ENCODE data around the gene PSTPIP2. TPM values are rescaled to one million over a fixed set of nuclear protein-coding genes. Genes with fewer than 3 reads are reported as not detected.
A peak's percentile ranks its signal among the peaks of the same experiment; 100 is the strongest.

The PSTPIP2 gene
- total and polyA plus RNA-seq, 9 of the 15 experiments (the other 6 are each of a cell fraction or from before 2014, with no cell fraction given): 14.0 to 45.7 (median 27.1) TPM

GRCh38 chr18:45967007-45967706 is 104.9 kb downstream of the PSTPIP2 start, which contains the start of gene EPG5 (continued):
- TF ChIP-seq SP1 (CRISPR knock-in tag; IDR thresholded peaks at IDR 0.05) (peak; percentile 55), RCOR1 (IDR thresholded peaks at IDR 0.05; ENCODE audit: borderline replicate concordance in 1 of 2, low read depth in 2 of 2, low read length in 2 of 2) (no peak), PTBP1 (IDR thresholded peaks at IDR 0.05; ENCODE audit: low read depth, low read length) (no peak), AFF1 (IDR thresholded peaks at IDR 0.05; ENCODE audit: low read depth in 1 of 2, partially characterized antibody in 2 of 2) (no peak), MECOM (CRISPR knock-in tag; IDR thresholded peaks at IDR 0.05) (no peak), HIVEP1 (CRISPR knock-in tag; IDR thresholded peaks at IDR 0.05) (no peak), TRIM24 (IDR thresholded peaks at IDR 0.05) (no peak), ZNF764 (CRISPR knock-in tag; IDR thresholded peaks at IDR 0.05; ENCODE audit: low read depth) (no peak), TAF9B (IDR thresholded peaks at IDR 0.05; ENCODE audit: partially characterized antibody) (peak; percentile 34), ELF1 (tag; IDR thresholded peaks at IDR 0.05) (no peak), NBN (IDR thresholded peaks at IDR 0.05; ENCODE audit: low read depth) (no peak), ZNF77 (CRISPR knock-in tag; IDR thresholded peaks at IDR 0.05) (no peak), ZBED1 (IDR thresholded peaks at IDR 0.05) (no peak), ZNF551 (CRISPR knock-in tag; IDR thresholded peaks at IDR 0.05) (no peak)
- TF ChIP-seq, protein P1, sequence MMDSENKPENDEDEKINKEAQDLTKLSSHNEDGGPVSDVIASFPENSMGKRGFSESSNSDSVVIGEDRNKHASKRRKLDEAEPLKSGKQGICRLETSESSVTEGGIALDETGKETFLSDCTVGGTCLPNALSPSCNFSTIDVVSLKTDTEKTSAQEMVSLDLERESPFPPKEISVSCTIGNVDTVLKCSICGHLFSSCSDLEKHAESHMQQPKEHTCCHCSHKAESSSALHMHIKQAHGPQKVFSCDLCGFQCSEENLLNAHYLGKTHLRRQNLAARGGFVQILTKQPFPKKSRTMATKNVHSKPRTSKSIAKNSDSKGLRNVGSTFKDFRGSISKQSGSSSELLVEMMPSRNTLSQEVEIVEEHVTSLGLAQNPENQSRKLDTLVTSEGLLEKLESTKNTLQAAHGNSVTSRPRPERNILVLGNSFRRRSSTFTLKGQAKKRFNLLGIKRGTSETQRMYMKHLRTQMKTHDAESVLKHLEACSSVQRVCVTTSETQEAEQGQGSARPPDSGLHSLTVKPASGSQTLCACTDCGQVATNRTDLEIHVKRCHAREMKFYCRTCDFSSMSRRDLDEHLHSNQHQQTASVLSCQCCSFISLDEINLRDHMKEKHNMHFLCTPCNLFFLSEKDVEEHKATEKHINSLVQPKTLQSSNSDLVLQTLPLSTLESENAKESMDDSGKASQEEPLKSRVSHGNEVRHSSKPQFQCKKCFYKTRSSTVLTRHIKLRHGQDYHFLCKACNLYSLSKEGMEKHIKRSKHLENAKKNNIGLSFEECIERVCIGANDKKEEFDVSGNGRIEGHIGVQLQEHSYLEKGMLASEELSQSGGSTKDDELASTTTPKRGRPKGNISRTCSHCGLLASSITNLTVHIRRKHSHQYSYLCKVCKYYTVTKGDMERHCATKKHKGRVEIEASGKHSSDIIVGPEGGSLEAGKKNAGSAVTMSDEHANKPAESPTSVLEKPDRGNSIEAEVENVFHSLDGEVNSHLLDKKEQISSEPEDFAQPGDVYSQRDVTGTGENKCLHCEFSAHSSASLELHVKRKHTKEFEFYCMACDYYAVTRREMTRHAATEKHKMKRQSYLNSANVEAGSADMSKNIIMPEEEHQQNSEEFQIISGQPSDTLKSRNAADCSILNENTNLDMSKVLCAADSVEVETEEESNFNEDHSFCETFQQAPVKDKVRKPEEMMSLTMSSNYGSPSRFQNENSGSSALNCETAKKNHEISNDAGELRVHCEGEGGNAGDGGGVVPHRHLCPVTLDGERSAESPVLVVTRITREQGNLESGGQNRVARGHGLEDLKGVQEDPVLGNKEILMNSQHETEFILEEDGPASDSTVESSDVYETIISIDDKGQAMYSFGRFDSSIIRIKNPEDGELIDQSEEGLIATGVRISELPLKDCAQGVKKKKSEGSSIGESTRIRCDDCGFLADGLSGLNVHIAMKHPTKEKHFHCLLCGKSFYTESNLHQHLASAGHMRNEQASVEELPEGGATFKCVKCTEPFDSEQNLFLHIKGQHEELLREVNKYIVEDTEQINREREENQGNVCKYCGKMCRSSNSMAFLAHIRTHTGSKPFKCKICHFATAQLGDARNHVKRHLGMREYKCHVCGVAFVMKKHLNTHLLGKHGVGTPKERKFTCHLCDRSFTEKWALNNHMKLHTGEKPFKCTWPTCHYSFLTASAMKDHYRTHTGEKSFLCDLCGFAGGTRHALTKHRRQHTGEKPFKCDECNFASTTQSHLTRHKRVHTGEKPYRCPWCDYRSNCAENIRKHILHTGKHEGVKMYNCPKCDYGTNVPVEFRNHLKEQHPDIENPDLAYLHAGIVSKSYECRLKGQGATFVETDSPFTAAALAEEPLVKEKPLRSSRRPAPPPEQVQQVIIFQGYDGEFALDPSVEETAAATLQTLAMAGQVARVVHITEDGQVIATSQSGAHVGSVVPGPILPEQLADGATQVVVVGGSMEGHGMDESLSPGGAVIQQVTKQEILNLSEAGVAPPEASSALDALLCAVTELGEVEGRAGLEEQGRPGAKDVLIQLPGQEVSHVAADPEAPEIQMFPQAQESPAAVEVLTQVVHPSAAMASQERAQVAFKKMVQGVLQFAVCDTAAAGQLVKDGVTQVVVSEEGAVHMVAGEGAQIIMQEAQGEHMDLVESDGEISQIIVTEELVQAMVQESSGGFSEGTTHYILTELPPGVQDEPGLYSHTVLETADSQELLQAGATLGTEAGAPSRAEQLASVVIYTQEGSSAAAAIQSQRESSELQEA (IDR thresholded peaks at IDR 0.05; ENCODE audit: low read depth): peak; percentile 95
- TF ChIP-seq, protein P2, sequence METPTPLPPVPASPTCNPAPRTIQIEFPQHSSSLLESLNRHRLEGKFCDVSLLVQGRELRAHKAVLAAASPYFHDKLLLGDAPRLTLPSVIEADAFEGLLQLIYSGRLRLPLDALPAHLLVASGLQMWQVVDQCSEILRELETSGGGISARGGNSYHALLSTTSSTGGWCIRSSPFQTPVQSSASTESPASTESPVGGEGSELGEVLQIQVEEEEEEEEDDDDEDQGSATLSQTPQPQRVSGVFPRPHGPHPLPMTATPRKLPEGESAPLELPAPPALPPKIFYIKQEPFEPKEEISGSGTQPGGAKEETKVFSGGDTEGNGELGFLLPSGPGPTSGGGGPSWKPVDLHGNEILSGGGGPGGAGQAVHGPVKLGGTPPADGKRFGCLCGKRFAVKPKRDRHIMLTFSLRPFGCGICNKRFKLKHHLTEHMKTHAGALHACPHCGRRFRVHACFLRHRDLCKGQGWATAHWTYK (CRISPR knock-in tag; IDR thresholded peaks at IDR 0.05): no peak
